HFF-Myc (cell line): ENCODE results near the gene ZBTB38.

Experiments used
- DNase-seq: peaks from one replicate; pipeline ENCODE4 v3.0.0-alpha.2; 2011; ENCODE audit warnings: low read depth; ENCODE audit errors: extremely low read depth
- H3K4me3 ChIP-seq: replicated peaks from 2 replicates; pipeline ENCODE4 v1.5.1; 2011; ENCODE audit warnings: low read depth, mild to moderate bottlenecking, control low read depth, low read length
- TF ChIP-seq, protein P1 (sequence below): IDR thresholded peaks from 2 replicates; pipeline ENCODE4 v1.5.1; 2012; ENCODE audit warnings: mild to moderate bottlenecking, low read depth, low read length, control low read depth; ENCODE audit errors: missing control alignments

The ZBTB38 gene

DNA sequence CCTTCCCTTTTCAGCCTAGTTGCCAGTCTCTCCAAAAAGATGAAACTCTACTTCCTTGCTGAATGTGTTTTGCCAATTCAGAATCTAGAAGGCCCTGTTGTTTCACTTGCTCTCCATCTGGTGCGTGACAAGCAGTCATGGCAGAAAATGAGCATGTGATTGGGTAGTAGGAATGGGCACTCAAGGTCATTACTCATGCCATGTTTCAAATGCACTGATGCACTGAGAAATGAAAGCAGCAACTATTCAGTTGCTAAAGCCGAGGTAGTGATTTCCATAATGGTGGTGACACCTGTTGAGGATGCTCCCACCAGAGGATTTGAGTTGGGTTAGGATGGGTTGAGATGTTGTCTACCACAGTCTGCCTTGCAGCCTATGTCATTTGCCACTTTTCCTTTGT, 12.7 kb downstream of the ZBTB38 start:
- no peak for DNase-seq
- H3K4me3 ChIP-seq, result no peak overlapping the region
- TF ChIP-seq, protein P1, sequence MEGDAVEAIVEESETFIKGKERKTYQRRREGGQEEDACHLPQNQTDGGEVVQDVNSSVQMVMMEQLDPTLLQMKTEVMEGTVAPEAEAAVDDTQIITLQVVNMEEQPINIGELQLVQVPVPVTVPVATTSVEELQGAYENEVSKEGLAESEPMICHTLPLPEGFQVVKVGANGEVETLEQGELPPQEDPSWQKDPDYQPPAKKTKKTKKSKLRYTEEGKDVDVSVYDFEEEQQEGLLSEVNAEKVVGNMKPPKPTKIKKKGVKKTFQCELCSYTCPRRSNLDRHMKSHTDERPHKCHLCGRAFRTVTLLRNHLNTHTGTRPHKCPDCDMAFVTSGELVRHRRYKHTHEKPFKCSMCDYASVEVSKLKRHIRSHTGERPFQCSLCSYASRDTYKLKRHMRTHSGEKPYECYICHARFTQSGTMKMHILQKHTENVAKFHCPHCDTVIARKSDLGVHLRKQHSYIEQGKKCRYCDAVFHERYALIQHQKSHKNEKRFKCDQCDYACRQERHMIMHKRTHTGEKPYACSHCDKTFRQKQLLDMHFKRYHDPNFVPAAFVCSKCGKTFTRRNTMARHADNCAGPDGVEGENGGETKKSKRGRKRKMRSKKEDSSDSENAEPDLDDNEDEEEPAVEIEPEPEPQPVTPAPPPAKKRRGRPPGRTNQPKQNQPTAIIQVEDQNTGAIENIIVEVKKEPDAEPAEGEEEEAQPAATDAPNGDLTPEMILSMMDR, result no peak

DNA sequence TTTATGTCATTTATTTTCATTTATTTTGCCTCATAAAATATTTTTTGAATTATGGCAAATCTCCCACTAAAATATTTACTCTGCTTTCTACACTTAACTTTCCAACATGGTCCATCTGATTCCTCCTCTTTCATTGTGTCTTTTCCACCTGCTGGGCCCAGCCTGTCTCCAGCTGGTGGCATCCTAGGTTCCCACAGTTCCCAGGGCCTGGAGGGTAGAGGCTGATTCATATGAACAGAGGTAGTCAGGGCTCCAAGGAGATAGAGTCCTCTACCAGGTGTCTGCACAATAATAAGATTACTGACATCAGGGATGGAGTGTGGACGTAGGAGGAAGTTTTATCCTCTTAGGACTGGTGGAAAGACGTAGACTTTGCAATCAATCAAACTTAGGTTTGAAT, 14.3 kb downstream of the ZBTB38 start:
- no peak for DNase-seq
- TF ChIP-seq, protein P1, result no peak
- no peak overlapping the region for H3K4me3 ChIP-seq

DNA sequence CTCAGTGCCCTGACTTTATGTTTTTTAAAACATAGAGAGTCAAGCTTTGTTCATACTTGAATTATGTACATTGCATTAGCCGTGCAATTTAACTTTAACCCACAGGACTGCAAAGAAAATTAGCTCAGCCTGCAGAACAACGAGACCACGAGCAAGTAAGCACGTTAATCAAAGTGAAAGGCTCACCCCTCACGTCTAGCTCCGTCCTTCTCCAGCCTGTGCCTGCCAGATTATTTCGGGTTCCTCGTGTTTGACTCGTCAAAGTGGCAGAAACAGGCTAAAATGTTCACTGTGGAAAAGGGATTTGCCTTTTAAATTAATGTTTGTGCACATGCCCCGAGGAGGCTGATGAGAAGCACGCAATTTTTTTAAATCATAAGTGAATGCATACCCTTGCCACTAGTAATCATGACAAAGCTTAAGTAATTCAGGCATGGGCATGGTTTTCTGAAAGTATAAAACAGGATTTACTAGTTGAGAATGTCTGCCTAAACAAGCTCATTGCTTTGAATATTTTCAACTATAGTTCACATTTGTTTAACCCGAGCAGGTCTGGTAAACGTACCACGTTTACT, 15.3 kb downstream of the ZBTB38 start:
- DNase-seq, result no peak
- TF ChIP-seq, protein P1, result no peak
- no peak overlapping the region for H3K4me3 ChIP-seq

DNA sequence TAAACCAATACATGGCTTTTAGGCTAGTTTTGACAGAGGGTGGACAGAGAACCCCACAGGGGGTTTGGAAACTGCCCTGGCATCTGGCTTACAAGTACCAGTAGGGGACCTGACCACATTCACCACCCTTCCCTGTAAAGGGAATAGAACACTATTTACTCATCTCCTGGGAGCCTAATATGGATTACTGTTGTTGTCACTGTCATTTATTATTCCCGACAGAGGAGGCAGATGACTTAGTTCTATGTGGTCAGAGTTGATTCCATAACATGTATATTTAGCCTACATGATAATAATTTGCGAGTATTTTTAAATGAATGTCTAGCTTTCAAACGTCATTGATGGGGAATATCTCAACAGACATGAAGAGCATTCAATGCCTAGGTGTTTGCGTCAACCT, 15.9 kb downstream of the ZBTB38 start:
- DNase-seq, result no peak
- TF ChIP-seq, protein P1, result no peak
- H3K4me3 ChIP-seq, result no peak overlapping the region

DNA sequence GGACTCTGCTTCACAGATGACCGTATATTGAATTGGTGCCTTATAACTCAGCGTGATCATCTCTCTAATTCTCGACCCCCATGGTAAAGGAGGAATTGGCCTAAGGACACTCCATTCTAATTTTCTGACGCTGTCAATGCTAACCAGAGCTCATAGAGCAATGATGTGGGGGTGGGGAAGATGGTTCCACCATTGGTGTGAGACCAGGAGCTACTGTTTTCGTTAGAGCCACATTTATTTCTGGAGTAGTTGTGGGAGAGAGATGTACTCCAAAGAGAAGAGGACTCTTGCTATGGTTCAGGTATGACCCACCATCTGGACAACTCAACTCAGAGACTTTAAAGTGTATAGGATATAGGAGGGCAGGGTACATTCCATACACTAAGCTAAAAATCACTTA, 16.3 kb downstream of the ZBTB38 start:
- no peak overlapping the region for H3K4me3 ChIP-seq
- no peak for DNase-seq
- TF ChIP-seq, protein P1, result no peak

DNA sequence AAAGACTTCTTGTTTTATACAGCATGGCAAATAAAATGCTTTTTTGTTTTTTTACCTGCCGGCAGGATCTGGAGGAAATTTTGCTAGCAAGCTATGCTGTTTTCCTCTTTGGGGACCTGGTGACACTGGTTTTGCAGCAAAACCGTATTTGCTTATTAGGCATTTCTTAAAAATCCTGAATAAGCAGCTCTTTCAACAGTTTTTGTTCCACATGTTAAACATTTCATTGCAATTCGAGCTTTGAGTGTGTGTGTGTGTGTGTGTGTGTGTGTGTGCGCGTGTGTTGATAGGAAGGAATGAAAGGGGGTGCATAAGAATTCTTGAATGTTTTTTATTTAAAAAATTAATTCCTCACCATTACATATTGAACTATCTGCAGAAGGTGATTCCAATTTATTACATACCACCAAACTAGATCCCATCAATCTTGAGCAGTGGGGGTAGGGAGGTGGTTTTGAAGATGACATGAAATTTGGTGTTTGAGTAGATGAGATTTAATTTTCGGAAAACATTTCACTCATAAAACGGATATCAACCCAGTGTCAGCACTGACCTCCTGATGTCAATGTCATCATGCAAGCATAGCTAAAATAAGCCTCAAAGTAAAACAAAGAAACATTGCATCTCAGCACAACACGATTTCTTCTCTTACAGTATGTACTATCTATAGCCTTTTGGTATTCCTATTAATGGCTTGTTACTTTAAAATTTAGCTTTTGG, 17.3 kb downstream of the ZBTB38 start:
- DNase-seq, result no peak
- TF ChIP-seq, protein P1, result no peak
- H3K4me3 ChIP-seq, result no peak overlapping the region; the same call in 1 of the 2 replicates
